KG1 (cell line): ENCODE data around the gene PKP4.

Experiments
- DNase-seq: peaks from one replicate; lab custom pipeline; 2025; lab: John Stamatoyannopoulos, UW

The PKP4 gene

DNA sequence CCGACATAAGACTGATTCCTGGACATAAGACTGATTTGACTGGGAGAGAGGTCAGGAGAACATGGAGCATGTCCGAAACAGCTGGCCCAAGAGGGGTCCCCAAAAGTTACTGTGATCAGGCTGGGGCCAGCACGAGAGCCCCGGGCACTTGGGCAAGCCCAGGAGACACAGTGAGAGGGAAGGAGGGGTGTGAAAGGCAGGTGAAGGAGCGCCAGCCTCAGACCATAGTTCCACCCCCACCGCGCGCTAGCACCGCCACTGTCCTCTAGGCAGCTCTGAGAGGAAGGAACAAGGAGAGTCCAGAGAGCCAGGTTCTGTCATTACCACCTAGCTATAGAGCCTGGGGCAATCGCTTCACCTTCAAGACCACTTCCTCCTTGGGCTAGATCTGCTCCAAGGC, 260.2 kb downstream of the PKP4 start:
- no peak for DNase-seq

DNA sequence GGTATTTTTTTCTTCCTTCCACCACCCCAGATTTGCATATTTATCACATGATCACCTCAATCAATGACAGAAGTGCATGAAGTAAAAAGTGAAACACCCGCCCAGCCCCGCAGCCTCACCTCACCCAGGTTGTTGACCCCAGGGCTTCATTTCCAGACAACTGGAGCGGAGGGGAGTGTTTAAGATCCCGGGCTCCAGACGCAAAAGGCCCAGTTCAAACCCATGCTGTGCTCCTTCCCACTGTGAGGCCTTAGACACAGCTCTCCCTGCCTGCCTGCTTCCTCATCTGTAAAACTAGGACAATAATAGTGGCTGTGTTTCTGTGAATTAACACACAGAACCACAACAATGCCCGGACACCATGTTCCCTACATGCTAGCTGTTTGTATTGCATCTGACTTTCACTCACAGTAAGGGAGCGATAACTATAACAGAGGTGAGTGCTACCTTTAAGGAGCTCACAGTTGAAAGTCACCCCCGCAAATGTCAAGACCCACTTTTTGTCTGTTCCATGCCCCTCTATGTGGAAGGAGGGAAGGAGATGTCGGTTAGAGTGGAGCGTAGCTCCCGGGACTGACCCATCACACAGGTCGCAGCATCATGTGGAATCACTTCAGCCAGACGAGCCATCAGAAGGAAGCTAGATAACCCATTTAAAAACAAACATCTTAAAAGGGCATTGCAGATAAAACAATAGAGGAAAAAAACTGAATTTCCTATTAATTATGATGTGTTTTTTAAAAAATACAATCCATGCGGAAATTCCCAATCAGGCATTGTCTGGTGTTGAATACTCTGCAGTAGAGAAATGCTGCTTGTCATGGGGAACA, 260.8 kb downstream of the PKP4 start:
- no peak for DNase-seq

DNA sequence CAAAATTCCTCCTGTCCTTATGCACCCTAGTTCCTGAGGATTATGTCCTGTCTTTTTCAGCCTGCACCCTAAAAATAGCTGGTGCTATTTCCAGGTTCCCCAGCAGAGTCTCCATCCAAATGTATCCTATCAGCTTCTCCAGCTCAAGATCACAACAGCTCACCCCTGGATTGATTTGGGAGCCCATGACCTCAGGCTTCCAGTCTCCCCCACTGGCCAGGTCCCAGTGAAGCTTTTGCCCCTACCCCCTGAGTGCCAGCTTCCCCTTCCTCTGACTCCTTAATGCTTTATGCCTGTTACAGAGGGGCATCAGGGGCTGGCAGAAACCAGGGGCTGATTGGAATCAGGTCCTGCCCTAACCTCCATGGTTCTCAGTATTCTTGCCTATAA, 261.4 kb downstream of the PKP4 start:
- DNase-seq = no peak

DNA sequence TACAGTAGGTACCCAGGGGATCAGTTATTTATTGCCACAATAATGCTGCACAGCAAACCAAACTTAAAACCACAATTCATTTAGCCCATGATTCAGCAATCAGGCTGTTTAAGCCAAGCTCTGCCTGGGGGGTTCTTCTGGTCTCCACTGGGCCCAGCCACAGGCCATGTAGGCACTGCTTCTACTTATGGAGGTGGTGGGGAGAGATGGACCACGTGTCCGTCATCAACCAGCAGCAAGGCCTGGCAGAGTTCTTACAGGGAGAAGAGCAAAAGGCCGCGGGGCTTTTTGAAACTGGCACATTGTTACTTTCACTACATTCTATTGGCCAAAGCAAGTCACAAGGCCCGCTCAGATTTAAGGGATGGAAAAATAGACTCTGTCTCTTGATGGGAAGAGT, 262.1 kb downstream of the PKP4 start:
- DNase-seq = no peak

DNA sequence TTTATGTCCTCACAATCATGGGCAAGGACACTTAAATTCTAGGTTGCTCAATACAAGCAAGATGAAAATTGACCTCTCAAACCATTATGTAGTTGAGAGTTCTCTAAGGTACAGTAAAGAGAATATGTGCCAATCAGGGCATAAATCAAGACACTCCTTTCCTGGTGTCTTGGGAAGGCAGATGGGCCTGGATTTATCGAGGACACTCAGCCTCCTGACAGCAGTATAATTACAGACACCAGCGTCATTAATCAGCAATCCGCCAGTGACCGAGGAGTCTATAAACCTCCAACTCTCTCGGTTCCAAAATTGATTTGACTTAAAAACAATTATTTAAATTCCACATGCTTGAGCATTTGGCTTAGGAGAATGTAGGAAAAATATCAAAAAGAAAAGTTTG, 262.7 kb downstream of the PKP4 start:
- DNase-seq = no peak

DNA sequence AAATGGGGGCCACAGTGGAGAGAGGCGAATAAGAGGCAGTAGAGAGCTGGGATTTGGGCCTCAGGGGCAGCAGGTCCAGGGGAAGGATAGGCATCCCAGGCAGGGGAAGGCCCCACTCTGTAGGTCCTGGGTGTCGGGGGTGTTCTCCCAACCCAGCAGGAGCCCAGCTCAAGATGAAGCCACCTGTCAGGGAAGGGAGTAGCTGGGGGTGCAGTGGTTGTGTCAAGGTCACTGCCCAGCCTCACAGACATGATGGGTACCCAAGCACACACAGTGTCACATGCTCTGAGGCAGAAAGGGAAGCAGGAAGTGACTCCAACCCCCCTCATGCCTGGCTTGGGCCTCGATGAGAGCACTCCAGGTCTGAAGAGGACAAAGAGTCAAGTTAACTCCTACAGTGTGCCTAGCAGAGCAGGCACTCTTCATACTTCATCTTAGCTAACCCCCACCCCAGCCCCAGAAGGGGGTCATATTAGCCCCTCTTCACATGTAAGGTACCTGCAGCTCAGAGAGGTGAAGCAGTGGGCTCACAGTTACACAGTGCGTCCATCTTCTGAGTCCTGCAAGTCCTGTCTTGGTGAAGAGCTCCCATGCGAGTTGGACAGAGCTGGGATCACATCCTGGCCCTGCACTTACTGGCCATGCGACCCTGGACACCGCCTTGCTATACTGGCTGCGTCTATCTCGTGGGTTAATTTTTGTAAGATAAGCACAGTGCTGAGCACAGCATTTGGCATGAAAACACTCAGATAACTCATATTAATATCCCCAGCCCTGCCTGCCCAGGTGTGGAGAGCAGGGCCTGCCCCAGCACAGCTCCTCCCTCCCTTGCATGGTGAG, 265.7 kb downstream of the PKP4 start:
- no peak for DNase-seq

DNA sequence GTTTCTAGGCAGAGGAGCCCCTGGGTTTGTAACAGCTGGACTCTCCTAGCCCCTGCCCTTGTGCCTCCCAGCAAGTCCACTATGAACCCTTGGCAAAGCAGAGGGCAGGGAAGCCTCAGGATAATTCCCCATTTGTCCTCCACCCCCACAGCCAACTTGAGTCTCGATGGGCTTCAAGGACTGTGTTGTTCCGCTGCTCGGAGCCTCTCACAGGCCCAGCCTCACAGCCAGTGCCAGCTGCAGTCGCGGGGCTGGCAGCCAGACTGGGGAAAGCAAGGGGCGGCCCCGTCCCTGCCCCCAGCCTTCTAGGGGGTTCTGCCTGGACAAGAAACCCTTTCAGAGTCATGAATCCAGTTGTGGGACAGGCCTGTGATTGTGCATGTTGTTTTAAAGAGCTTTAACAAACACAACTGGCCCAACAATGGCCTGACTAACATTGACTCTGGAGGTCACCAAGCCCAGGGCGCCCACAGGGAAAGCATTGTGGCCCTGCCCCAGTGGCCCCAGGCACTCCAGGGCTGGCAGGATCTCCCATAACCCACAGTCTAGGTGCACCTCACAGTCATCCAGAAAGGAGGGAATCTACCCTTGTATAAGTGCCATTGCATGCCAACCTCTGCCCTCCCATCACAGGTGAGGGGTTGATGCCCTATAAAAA, 266.6 kb downstream of the PKP4 start:
- DNase-seq = no peak

DNA sequence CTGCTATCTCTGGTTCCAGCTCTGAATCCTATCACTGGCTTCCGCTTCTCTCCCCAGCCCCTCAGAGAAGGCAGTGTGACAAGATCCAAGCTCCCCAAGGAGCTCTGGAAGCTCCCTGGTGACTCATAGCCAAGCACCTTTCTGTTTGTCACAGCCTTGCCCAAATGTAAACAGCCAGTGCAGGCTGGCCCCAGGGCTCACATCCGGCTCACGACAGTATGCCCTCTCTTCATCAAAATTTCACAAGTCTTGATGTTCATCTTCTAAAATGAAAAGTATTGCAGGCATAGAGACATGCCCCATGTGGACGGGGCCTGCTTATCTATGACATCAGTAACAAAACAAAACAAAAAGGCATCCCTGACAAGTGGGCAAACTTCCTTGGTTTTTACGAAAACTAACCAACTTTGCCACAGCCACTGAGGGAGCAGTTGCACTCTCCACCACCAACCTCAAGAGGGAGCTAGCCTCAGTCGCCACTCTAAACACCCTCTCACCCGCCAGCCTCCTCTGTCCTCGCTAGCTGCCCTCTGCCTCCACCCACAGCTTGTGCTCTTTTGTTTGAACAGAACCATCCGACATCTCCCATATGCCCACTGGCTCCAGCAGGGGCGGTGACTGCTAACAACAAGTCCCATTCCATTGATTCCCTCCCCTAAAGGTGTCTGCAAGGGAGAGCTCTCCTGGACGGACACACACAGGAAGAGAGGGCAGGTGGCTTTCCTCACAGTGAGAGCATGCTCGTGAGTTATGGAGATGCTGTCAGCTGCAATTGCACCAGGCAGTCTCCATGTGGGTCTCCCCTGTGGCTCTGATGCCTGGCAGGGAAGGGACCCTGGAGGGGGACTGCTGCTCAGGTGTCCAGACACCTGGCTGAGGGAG, 267.4 kb downstream of the PKP4 start:
- no peak for DNase-seq

DNA sequence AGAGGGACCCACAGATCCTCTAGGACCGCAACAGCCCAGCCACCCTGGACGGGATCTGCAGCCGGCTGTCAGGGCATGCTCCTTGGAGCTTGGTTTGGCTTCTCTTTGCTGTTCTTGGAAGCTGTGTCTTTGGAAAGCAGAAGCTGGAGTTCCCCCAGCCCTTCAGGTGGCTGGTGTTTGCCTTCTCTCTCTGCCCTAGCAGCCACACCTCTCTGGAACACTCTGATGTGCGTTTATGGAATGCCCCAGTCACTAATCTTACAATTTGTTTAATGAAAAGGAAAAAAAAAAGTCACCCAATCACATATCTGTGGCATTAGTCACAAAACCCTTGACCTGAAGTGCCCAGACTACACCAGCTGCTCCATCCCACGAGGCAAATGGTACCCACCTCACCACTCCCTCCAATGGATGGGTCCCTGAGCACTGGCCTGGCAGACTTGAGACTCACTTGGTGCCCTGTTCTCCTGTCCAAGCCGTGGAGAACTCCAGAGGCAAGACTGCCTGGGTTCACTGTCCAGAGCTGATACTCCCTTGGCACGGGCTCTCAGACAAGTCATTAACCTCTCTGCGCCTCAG, 268.1 kb downstream of the PKP4 start:
- DNase-seq = no peak

DNA sequence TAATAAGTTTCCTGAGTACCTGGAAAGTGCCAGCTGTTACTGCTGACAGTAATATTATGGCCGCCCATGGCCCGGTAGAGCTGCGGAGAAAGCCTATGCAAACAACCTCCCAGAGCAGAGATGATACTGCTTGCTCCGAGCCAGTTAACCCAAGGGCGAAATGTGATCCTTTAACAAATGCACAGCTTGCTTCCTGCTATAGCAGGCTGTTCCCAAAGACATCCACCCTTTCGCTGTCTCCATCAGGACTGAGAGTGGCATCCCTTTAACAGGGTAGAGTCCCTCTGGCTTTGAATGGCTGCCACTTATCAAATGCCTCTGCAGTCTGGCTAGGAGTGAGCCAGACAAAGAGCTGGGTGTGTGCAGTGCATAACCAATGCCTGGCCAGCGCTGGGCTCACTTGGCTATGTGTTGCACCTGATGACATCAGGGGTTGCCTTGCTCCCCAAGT, 268.7 kb downstream of the PKP4 start:
- no peak for DNase-seq

DNA sequence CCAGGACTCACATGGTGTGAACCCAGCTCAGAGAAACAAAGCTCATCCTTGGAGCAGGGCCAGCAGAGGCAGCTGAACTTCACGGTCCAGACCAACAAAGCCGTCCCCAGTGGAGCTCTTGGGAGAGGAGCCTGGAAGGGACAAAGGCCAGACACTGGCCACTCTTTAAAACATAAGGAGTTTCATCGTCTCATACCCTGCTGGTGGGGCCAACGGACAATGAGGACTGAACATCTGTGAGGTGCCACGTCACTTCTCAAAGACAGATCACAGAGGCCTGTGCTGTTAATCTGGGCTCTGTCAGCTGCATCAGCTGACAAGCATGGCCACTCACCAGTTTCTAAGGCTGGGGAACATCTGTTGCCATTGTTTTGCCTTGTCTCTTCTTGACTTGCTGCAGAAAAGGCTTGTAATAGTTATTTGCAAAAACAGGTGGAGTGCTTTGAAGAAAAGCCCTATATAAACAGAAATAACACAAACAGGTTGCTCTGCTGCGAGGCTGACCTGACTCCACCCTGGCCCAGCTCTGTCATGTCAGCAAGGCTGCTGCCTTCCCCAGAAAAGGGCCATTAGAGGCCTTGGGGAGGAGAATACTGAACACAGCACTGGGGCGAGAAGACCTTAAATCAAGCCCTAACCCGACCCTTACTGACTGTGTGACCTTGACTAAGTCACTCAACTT, 270.3 kb downstream of the PKP4 start:
- no peak for DNase-seq

DNA sequence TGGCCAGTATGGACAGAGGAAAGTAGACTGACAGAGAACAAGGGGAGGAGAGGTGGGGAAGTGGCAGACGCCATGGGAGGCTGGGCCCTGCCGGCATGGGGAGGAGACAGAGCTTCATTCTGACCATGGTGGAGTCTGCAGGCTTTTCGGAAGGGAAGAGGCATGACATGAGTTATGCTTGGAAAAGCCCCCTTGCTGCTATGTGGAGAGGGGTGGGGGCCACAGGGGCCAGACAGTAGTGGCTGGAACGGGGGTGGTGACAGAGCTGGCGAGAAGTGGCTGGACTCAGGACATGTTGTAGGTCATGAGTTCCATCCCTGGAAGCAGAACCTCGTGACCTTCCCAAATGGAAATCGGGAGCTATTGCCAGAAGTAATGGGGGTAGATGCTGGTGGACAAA, 271.7 kb downstream of the PKP4 start:
- DNase-seq = no peak

DNA sequence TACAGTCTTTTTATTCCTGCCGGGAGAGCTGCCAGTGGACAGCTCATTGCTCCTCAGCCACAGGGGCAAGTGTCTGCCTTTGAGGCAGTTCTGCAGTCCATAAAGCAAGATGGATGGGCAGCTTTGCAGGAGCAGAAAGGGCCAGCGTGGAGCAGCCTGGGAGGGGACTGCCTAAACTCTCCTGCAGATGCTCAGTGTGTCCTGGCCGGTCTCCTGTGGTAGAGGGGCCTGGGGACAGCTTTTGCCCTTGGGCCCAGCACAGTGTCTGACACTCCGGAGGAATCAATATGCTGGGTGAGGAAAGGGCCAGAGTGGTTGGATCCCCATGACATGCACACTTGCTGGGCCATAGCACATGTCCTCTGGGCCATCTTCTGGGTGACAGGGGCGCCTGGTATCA, 272.7 kb downstream of the PKP4 start:
- DNase-seq = no peak

DNA sequence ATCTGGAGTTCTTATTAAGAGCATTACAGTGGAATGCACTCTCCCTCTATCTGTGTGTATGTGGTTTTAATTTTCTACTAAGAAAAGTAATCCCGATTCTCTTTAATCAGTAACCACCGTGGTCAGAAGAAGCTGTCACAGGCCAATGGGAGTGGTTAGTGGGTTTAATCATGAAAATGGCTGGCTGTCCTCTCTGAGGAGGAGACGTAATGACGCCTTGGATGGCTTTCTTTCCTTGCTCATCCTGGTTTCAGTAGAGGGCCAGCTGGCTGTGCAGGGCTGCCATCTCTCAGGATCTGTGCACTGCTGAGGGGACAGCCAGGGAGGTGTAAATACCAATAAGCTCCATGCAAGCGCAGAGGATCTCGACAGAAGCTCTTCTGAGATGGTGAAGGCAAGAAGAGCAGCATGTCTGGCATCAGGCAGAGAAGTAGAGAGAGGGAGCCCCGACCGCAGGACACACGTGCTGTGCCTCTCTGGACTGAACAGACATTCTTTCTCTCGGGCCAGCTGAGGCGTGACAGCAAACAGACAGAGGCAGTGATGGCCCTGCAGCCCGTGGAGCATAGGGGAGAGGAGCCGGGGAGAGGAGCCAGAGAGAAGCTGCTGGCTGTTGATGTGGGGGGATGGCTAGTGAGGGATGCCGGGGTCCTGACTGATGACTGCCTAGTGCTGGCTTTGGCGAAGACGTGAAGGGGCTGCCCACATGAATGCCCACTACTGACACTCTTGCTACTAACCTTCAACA, 273.3 kb downstream of the PKP4 start:
- no peak for DNase-seq

DNA sequence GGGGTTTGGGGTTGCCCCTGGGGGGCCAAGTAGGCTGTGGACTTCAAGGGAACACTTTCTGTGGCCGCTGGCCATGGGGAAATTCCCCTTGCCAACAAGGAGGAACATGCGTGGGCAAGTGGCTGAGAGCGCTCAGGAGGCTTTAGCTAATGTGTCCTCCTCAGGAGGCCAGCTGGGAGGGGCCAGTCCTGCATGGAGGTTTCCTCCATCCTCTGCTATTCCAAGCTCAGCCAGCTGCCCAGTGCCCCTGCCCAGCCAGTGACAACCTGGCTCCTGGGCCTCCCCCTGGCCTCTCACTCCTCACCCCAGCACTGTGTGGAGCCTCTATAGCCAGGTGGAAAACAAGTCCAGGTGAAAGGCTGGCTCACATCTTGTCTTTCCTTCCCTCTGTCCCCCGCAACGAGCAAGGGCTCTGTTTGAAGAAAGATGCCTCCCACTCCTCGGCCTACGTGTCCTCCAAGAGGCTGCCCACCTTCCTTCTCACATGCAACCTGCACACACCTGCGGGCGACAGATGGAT, 273.9 kb downstream of the PKP4 start:
- no peak for DNase-seq

DNA sequence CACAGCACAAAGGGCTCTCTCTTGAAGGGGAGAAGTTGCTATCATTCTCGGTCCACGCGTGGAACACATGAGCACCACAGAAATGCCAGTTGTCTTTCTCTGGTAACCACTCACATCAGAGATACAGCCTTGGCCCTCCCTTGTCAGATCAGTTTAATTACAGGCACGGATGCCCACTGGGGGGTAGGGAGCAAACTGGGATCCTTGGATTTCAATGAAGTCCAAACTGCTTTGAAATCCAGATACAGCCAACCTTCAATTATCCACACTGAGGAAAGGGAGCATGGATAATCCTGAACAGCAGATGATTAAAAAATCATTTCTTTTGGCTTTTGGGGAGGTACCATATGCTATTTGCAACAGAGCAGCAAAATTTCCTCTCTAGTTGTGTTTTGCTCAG, 274.6 kb downstream of the PKP4 start:
- no peak for DNase-seq
